ENCODE measurements around the gene SUSD1. TPM values are rescaled to one million over a fixed set of nuclear protein-coding genes. Genes with fewer than 3 reads are reported as not detected.

SUSD1 gene
- total RNA-seq, 1 donor from 2014 or later: 7.6 TPM

GRCh38 chr9:112169368-112169767 lies 5.7 kb downstream of the SUSD1 start:
- DNase-seq (ENCODE audit: low spot score): no peak
- Mint-ChIP-seq H3K9me3 (no peaks in the 10 kb centered on the region), H3K4me1 (ENCODE audit: low read depth) (peaks cover 49% of the 10 kb centered on the region), H3K36me3 (ENCODE audit: low read depth) (peaks cover 27% of the 10 kb centered on the region), H3K27ac (no peak overlapping the region), H3K27me3 (ENCODE audit: low read depth) (no peaks in the 10 kb centered on the region), H3K4me3 (ENCODE audit: low read depth) (no peak overlapping the region)
- intact Hi-C loops (cut with micrococcal nuclease): no loop called here

GRCh38 chr9:112168197-112168596 lies 6.9 kb downstream of the SUSD1 start:
- no peak for DNase-seq (ENCODE audit: low spot score)
- intact Hi-C loops (cut with micrococcal nuclease): no loop called here
- Mint-ChIP-seq H3K4me3 (ENCODE audit: low read depth) (no peak overlapping the region), H3K27me3 (ENCODE audit: low read depth) (no peaks in the 10 kb centered on the region), H3K9me3 (no peaks in the 10 kb centered on the region), H3K27ac (no peak overlapping the region), H3K36me3 (ENCODE audit: low read depth) (peaks cover 21% of the 10 kb centered on the region), H3K4me1 (ENCODE audit: low read depth) (peaks cover 43% of the 10 kb centered on the region)

GRCh38 chr9:112166176-112167140 lies 8.6 kb downstream of the SUSD1 start:
- Mint-ChIP-seq H3K36me3 (ENCODE audit: low read depth) (peaks cover 12% of the 10 kb centered on the region), H3K27ac (no peak overlapping the region), H3K4me1 (ENCODE audit: low read depth) (peaks cover 34% of the 10 kb centered on the region), H3K9me3 (no peaks in the 10 kb centered on the region), H3K4me3 (ENCODE audit: low read depth) (no peak overlapping the region), H3K27me3 (ENCODE audit: low read depth) (no peaks in the 10 kb centered on the region)
- no peak for DNase-seq (ENCODE audit: low spot score)
- intact Hi-C loops (cut with micrococcal nuclease): no loop called here

GRCh38 chr9:112162621-112163413 lies 12.3 kb downstream of the SUSD1 start:
- DNase-seq (ENCODE audit: low spot score): no peak
- peaks cover 9% of the 10 kb centered on the region for H3K4me1 Mint-ChIP-seq (ENCODE audit: low read depth)
- H3K27me3 Mint-ChIP-seq (ENCODE audit: low read depth): no peaks in the 10 kb centered on the region
- no peaks in the 10 kb centered on the region for H3K9me3 Mint-ChIP-seq
- no peaks in the 10 kb centered on the region for H3K36me3 Mint-ChIP-seq (ENCODE audit: low read depth)
- no peak overlapping the region for H3K4me3 Mint-ChIP-seq (ENCODE audit: low read depth)
- intact Hi-C loops (cut with micrococcal nuclease): no loop called here
- no peak overlapping the region for H3K27ac Mint-ChIP-seq

- H3K4me3 Mint-ChIP-seq (ENCODE audit: low read depth): no peak overlapping the region
- no peak overlapping the region for H3K27ac Mint-ChIP-seq
- peaks cover 8% of the 10 kb centered on the region for H3K36me3 Mint-ChIP-seq (ENCODE audit: low read depth)
- no peaks in the 10 kb centered on the region for H3K4me1 Mint-ChIP-seq (ENCODE audit: low read depth)
- intact Hi-C loops (cut with micrococcal nuclease): no loop called here
- no peaks in the 10 kb centered on the region for H3K27me3 Mint-ChIP-seq (ENCODE audit: low read depth)
- no peaks in the 10 kb centered on the region for H3K9me3 Mint-ChIP-seq
- no peak for DNase-seq (ENCODE audit: low spot score)
Observed at GRCh38 chr9:112159781-112160180, 15.3 kb downstream of the SUSD1 start.

- Mint-ChIP-seq H3K9me3 (no peaks in the 10 kb centered on the region), H3K4me1 (ENCODE audit: low read depth) (no peaks in the 10 kb centered on the region), H3K4me3 (ENCODE audit: low read depth) (no peak overlapping the region), H3K27me3 (ENCODE audit: low read depth) (no peaks in the 10 kb centered on the region), H3K27ac (no peak overlapping the region), H3K36me3 (ENCODE audit: low read depth) (peaks cover 15% of the 10 kb centered on the region)
- DNase-seq (ENCODE audit: low spot score): no peak
- intact Hi-C loops (cut with micrococcal nuclease): no loop called here
Observed at GRCh38 chr9:112158656-112159367, 16.3 kb downstream of the SUSD1 start.

GRCh38 chr9:112157961-112158360 lies 17.1 kb downstream of the SUSD1 start:
- intact Hi-C loops (cut with micrococcal nuclease): no loop called here
- Mint-ChIP-seq H3K9me3 (no peaks in the 10 kb centered on the region), H3K36me3 (ENCODE audit: low read depth) (peaks cover 15% of the 10 kb centered on the region), H3K4me3 (ENCODE audit: low read depth) (no peak overlapping the region), H3K27me3 (ENCODE audit: low read depth) (no peaks in the 10 kb centered on the region), H3K27ac (no peak overlapping the region), H3K4me1 (ENCODE audit: low read depth) (no peaks in the 10 kb centered on the region)
- no peak for DNase-seq (ENCODE audit: low spot score)

- H3K9me3 Mint-ChIP-seq: no peaks in the 10 kb centered on the region
- H3K27me3 Mint-ChIP-seq (ENCODE audit: low read depth): no peaks in the 10 kb centered on the region
- H3K27ac Mint-ChIP-seq: no peak overlapping the region
- H3K36me3 Mint-ChIP-seq (ENCODE audit: low read depth): peaks cover 15% of the 10 kb centered on the region
- intact Hi-C loops (cut with micrococcal nuclease): no loop called here
- no peak for DNase-seq (ENCODE audit: low spot score)
- no peak overlapping the region for H3K4me3 Mint-ChIP-seq (ENCODE audit: low read depth)
- no peaks in the 10 kb centered on the region for H3K4me1 Mint-ChIP-seq (ENCODE audit: low read depth)
Observed at GRCh38 chr9:112157087-112157486, 18.0 kb downstream of the SUSD1 start.

- H3K4me3 Mint-ChIP-seq (ENCODE audit: low read depth): no peak overlapping the region
- no peak overlapping the region for H3K27ac Mint-ChIP-seq
- H3K4me1 Mint-ChIP-seq (ENCODE audit: low read depth): no peaks in the 10 kb centered on the region
- peaks cover 16% of the 10 kb centered on the region for H3K36me3 Mint-ChIP-seq (ENCODE audit: low read depth)
- DNase-seq (ENCODE audit: low spot score): no peak
- intact Hi-C loops (cut with micrococcal nuclease): no loop called here
- no peaks in the 10 kb centered on the region for H3K27me3 Mint-ChIP-seq (ENCODE audit: low read depth)
- no peaks in the 10 kb centered on the region for H3K9me3 Mint-ChIP-seq
Observed at GRCh38 chr9:112149211-112149610, 25.9 kb downstream of the SUSD1 start.

GRCh38 chr9:112145886-112146285 lies 29.2 kb downstream of the SUSD1 start:
- no peaks in the 10 kb centered on the region for H3K4me1 Mint-ChIP-seq (ENCODE audit: low read depth)
- H3K36me3 Mint-ChIP-seq (ENCODE audit: low read depth): peaks cover 22% of the 10 kb centered on the region
- H3K27me3 Mint-ChIP-seq (ENCODE audit: low read depth): no peaks in the 10 kb centered on the region
- no peak for DNase-seq (ENCODE audit: low spot score)
- H3K4me3 Mint-ChIP-seq (ENCODE audit: low read depth): no peak overlapping the region
- peak overlapping the region; percentile 28 for H3K27ac Mint-ChIP-seq
- intact Hi-C loops (cut with micrococcal nuclease): no loop called here
- H3K9me3 Mint-ChIP-seq: no peaks in the 10 kb centered on the region

GRCh38 chr9:112144807-112145206 lies 30.3 kb downstream of the SUSD1 start:
- DNase-seq (ENCODE audit: low spot score): no peak
- H3K27me3 Mint-ChIP-seq (ENCODE audit: low read depth): no peaks in the 10 kb centered on the region
- H3K27ac Mint-ChIP-seq: no peak overlapping the region
- no peaks in the 10 kb centered on the region for H3K4me1 Mint-ChIP-seq (ENCODE audit: low read depth)
- no peak overlapping the region for H3K4me3 Mint-ChIP-seq (ENCODE audit: low read depth)
- H3K9me3 Mint-ChIP-seq: no peaks in the 10 kb centered on the region
- intact Hi-C loops (cut with micrococcal nuclease): no loop called here
- peaks cover 20% of the 10 kb centered on the region for H3K36me3 Mint-ChIP-seq (ENCODE audit: low read depth)

GRCh38 chr9:112142420-112142819 lies 32.7 kb downstream of the SUSD1 start:
- Mint-ChIP-seq H3K27ac (no peak overlapping the region), H3K36me3 (ENCODE audit: low read depth) (peaks cover 17% of the 10 kb centered on the region), H3K27me3 (ENCODE audit: low read depth) (no peaks in the 10 kb centered on the region), H3K4me3 (ENCODE audit: low read depth) (no peak overlapping the region), H3K9me3 (no peaks in the 10 kb centered on the region), H3K4me1 (ENCODE audit: low read depth) (no peaks in the 10 kb centered on the region)
- intact Hi-C loops (cut with micrococcal nuclease): no loop called here
- no peak for DNase-seq (ENCODE audit: low spot score)

Data from activated T-helper 2 cell treated with anti-CD3 and anti-CD28 coated beads, Interferon-gamma antibody, Interleukin-2, Interleukin-4, amounts not matched to agents 10 μg/mL and 5 μg/mL and 100 μg/mL, durations not matched to agents 14 hours and 24 hours and 36 hours (primary cell).